A673 (cell line): Measurements from ENCODE around the gene OR10J4. TPM values are rescaled to one million over a fixed set of nuclear protein-coding genes. Genes with fewer than 3 reads are reported as not detected.

Experiments used
- BruUV-seq: library from RNA; stranded (reverse); fragments of 400-500 nt; replicated peaks from 2 replicates; lab custom pipeline; 2021; lab: Mats Ljungman, UMichigan
- CTCF ChIA-PET: fragments of 300-600 bp; sonication (Branson Sonifier 250); formaldehyde crosslinking; loops from one replicate; lab custom pipeline; 2022; ENCODE audit warnings: antibody characterized with exemption; lab: Charles Lee
- POLR2A ChIA-PET: fragments of 300-600 bp; sonication (Branson Sonifier 250); formaldehyde crosslinking; loops from one replicate; lab custom pipeline; 2022; ENCODE audit warnings: antibody characterized with exemption; ENCODE audit not compliant: low non-redundant PET; lab: Charles Lee
- DNase-seq: peaks from one replicate; pipeline ENCODE4 v3.0.0-alpha.2; 2015; ENCODE audit warnings: low spot score
- H3K27ac ChIP-seq: fragments of 200-600 bp; sonication (generic); 2 replicates; pipeline ENCODE4 v1.5.1; 2016; ENCODE audit warnings: mixed run types, low read depth, mild to moderate bottlenecking, mixed read lengths, antibody characterized with exemption, low read length; ENCODE audit not compliant: poor library complexity, severe bottlenecking
- H3K27me3 ChIP-seq: fragments of 200-600 bp; sonication (generic); replicated peaks from 2 replicates; pipeline ENCODE4 v1.6.1; 2017; ENCODE audit warnings: mixed run types, low read depth, mild to moderate bottlenecking, mixed read lengths, antibody characterized with exemption, low read length; ENCODE audit not compliant: insufficient read depth, poor library complexity
- H3K36me3 ChIP-seq: fragments of 200-600 bp; sonication (generic); 2 replicates; pipeline ENCODE4 v1.6.1; 2016; ENCODE audit warnings: mixed run types, mild to moderate bottlenecking, mixed read lengths, antibody characterized with exemption, low read length; ENCODE audit not compliant: insufficient read depth, poor library complexity, severe bottlenecking
- H3K4me1 ChIP-seq: fragments of 200-600 bp; sonication (generic); 2 replicates; pipeline ENCODE4 v1.6.1; 2017; ENCODE audit warnings: mixed run types, mild to moderate bottlenecking, mixed read lengths, antibody characterized with exemption, low read length; ENCODE audit not compliant: insufficient read depth, poor library complexity, severe bottlenecking
- H3K4me3 ChIP-seq: fragments of 200-600 bp; sonication (generic); 2 replicates; pipeline ENCODE4 v1.5.1; 2016; ENCODE audit warnings: low read depth, mixed run types, mild to moderate bottlenecking, mixed read lengths, low read length; ENCODE audit not compliant: poor library complexity, severe bottlenecking
- H3K9me3 ChIP-seq: fragments of 200-600 bp; sonication (generic); 2 replicates; pipeline ENCODE4 v1.6.1; 2016; ENCODE audit warnings: mixed run types, low read depth, mild to moderate bottlenecking, mixed read lengths, antibody characterized with exemption, low read length; ENCODE audit not compliant: poor library complexity, severe bottlenecking
- CTCF ChIP-seq: fragments of 300-800, 200-600 bp; sonication (generic); conservative IDR thresholded peaks from 2 replicates; pipeline ENCODE4 v1.5.1; 2017; ENCODE audit warnings: low read depth, mild to moderate bottlenecking, antibody characterized with exemption, low read length, moderate library complexity, mixed read lengths
- EZH2 ChIP-seq: fragments of 200-600 bp; sonication (generic); IDR thresholded peaks from 2 replicates; pipeline ENCODE4 v1.6.1; 2017; ENCODE audit warnings: borderline replicate concordance, low read depth, mild to moderate bottlenecking, mixed read lengths, antibody characterized with exemption, low read length; ENCODE audit not compliant: poor library complexity, severe bottlenecking
- intact Hi-C: fragments of 100-400 bp; cut with micrococcal nuclease; formaldehyde crosslinking; loops from one replicate; pipeline ENCODE4 v1.10.0; 2022; ENCODE audit not compliant: unreplicated experiment
- total RNA-seq: library from RNA; stranded (reverse); gene quantifications from 2 replicates; pipeline ENCODE4 v1.2.3, GENCODE V29; 2021

The OR10J4 gene
- total RNA-seq, 1 experiment from 2014 or later = not detected

GRCh38 chr1:159465191-159465603 lies 33.2 kb downstream of the OR10J4 start:
- Histone ChIP-seq H3K27ac (no peak overlapping the region), H3K27me3 (no peaks in the 10 kb centered on the region), H3K9me3 (peaks cover 15% of the 10 kb centered on the region), H3K4me1 (no peaks in the 10 kb centered on the region), H3K36me3 (no peaks in the 10 kb centered on the region), H3K4me3 (no peak overlapping the region)
- TF ChIP-seq CTCF (no peak), EZH2 (no peak)
- no TSS peak for BruUV-seq
- no peak for DNase-seq
- intact Hi-C loops = no loop called here
- CTCF ChIA-PET = no interaction called here
- POLR2A ChIA-PET = no interaction called here

GRCh38 chr1:159468321-159468720 lies 36.3 kb downstream of the OR10J4 start:
- ChIA-PET CTCF (no interaction called here), POLR2A (no interaction called here)
- no TSS peak for BruUV-seq
- no peak for DNase-seq
- no peaks in the 10 kb centered on the region for H3K4me1 ChIP-seq
- H3K27ac ChIP-seq = no peak overlapping the region
- no peaks in the 10 kb centered on the region for H3K36me3 ChIP-seq
- H3K9me3 ChIP-seq = no peaks in the 10 kb centered on the region
- no peak for TF ChIP-seq EZH2
- TF ChIP-seq CTCF = no peak
- intact Hi-C loops = no loop called here
- H3K27me3 ChIP-seq = no peaks in the 10 kb centered on the region
- H3K4me3 ChIP-seq = no peak overlapping the region

- BruUV-seq = no TSS peak
- DNase-seq = no peak
- Histone ChIP-seq H3K4me3 (no peak overlapping the region), H3K9me3 (no peaks in the 10 kb centered on the region), H3K27me3 (no peaks in the 10 kb centered on the region), H3K4me1 (no peaks in the 10 kb centered on the region), H3K36me3 (no peaks in the 10 kb centered on the region), H3K27ac (no peak overlapping the region)
- intact Hi-C loops = no loop called here
- ChIA-PET POLR2A (no interaction called here), CTCF (no interaction called here)
- no peak for TF ChIP-seq CTCF
- no peak for TF ChIP-seq EZH2
Measured at GRCh38 chr1:159469921-159470533, 38.0 kb downstream of the OR10J4 start.
